ENCODE measurements around the gene ST7L. TPM values are rescaled to one million over a fixed set of nuclear protein-coding genes. Genes with fewer than 3 reads are reported as not detected.

The ST7L gene
- total RNA-seq, 1 experiment from 2014 or later = 22.1 TPM

GRCh38 chr1:112638110-112638428 lies 19.1 kb upstream of the ST7L start:
- no peak overlapping the region for H3K4me2 ChIP-seq
- ChIA-PET CTCF (interaction anchor here (0.5 kb wide), 1 partner anchor 115 kb away, joined by 3 read pairs; no protein-coding TSS in a partner anchor), POLR2A (ENCODE audit: unreplicated experiment) (no interaction called here)
- H3K79me2 ChIP-seq (ENCODE audit: low read depth) = peaks cover 86% of the 10 kb centered on the region
- no peaks in the 10 kb centered on the region for H3K27me3 ChIP-seq (ENCODE audit: insufficient read depth, low read depth)
- H3K27ac ChIP-seq = peak overlapping the region; percentile 59; the same call in 1 of the 2 replicates
- intact Hi-C loops (cut with micrococcal nuclease; ENCODE audit: unreplicated experiment) = no loop called here
- H4K20me1 ChIP-seq (ENCODE audit: insufficient read depth) = peaks cover 75% of the 10 kb centered on the region
- no peak overlapping the region for H2AFZ ChIP-seq
- peaks cover 40% of the 10 kb centered on the region for H3K4me1 ChIP-seq (replicated peaks; ENCODE audit: insufficient read depth)
- BruUV-seq (replicated peaks) = no TSS peak
- no peaks in the 10 kb centered on the region for H3K9me2 ChIP-seq (ENCODE audit: insufficient read depth)
- no peaks in the 10 kb centered on the region for H3K9me3 ChIP-seq (ENCODE audit: insufficient read depth, low read depth)
- TF ChIP-seq EZH2 (IDR thresholded peaks at IDR 0.05; ENCODE audit: low read depth) (no peak), CTCF (conservative IDR thresholded peaks at IDR 0.05) (no peak)
- H3F3A ChIP-seq (ENCODE audit: insufficient read depth, low read depth) = peaks cover 42% of the 10 kb centered on the region
- H3K4me3 ChIP-seq = no peak overlapping the region
- peaks cover 34% of the 10 kb centered on the region; the same call in 1 of the 2 replicates for H3K36me3 ChIP-seq (ENCODE audit: low read depth)
- no peak for DNase-seq

DNA sequence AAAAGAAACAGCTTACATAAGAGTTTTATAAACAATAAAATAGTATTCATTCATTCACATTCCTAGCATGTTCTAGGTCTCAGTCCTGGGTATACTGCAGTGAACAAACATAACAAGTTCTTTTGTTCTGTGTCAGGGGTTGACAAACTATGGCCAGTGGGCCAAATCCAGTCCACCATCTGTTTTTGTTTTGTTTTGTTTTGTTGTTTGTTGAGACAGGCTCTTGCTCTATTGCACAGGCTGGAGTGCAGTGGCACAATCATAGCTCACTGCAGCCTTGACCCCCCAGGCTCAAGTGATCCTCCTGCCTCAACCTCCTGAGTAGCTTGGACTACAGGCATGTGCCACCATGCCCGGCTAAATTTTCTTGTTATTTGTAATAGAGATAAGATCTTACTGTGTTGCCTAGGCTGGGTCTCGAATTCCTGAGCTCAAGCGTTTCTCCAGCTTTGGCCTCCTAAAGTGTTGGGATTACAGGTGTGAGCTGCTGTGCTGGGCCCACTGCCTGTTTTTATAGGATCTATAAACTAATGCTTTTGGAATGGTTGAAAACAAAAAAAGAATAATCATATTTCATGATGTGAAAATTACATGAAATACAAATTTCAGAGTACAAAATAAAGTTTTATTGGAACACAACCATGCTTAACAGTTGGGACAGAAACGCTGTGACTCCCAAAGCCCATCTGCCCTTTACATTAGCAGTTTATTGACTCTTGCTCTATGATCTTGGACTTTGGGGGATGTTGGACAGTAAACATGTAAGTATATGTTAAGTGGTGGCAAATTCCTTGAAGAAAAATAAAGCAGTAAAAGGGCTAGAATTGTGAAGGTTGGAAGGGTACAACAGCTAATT lies 18.5 kb upstream of the ST7L start:
- peaks cover 75% of the 10 kb centered on the region for H4K20me1 ChIP-seq (ENCODE audit: insufficient read depth)
- H3K27me3 ChIP-seq (ENCODE audit: insufficient read depth, low read depth) = no peaks in the 10 kb centered on the region
- no peak overlapping the region for H2AFZ ChIP-seq
- peak; percentile 9 to 69 for DNase-seq
- peak overlapping the region; percentile 28 for H3K4me2 ChIP-seq
- no TSS peak for BruUV-seq (replicated peaks)
- no peaks in the 10 kb centered on the region for H3K9me2 ChIP-seq (ENCODE audit: insufficient read depth)
- peak overlapping the region; percentile 59 for H3K27ac ChIP-seq
- H3K9me3 ChIP-seq (ENCODE audit: insufficient read depth, low read depth) = no peaks in the 10 kb centered on the region
- peaks cover 40% of the 10 kb centered on the region for H3F3A ChIP-seq (ENCODE audit: insufficient read depth, low read depth)
- peaks cover 34% of the 10 kb centered on the region; the same call in 1 of the 2 replicates for H3K36me3 ChIP-seq (ENCODE audit: low read depth)
- ChIA-PET CTCF (interaction anchor here (0.5 kb wide), 1 partner anchor 114 kb away, joined by 3 read pairs; no protein-coding TSS in a partner anchor), POLR2A (ENCODE audit: unreplicated experiment) (interaction anchor here (0.6 to 0.9 kb wide), 4 partner anchors 37 to 1727 kb away, joined by 3 to 11 read pairs (median 3); partner anchors contain the start of gene MOV10)
- intact Hi-C loops (cut with micrococcal nuclease; ENCODE audit: unreplicated experiment) = no loop called here
- no peak for TF ChIP-seq CTCF (conservative IDR thresholded peaks at IDR 0.05)
- no peak for TF ChIP-seq EZH2 (IDR thresholded peaks at IDR 0.05; ENCODE audit: low read depth)
- H3K4me1 ChIP-seq (replicated peaks; ENCODE audit: insufficient read depth) = peaks cover 40% of the 10 kb centered on the region
- H3K4me3 ChIP-seq = no peak overlapping the region
- H3K79me2 ChIP-seq (ENCODE audit: low read depth) = peaks cover 86% of the 10 kb centered on the region

DNA sequence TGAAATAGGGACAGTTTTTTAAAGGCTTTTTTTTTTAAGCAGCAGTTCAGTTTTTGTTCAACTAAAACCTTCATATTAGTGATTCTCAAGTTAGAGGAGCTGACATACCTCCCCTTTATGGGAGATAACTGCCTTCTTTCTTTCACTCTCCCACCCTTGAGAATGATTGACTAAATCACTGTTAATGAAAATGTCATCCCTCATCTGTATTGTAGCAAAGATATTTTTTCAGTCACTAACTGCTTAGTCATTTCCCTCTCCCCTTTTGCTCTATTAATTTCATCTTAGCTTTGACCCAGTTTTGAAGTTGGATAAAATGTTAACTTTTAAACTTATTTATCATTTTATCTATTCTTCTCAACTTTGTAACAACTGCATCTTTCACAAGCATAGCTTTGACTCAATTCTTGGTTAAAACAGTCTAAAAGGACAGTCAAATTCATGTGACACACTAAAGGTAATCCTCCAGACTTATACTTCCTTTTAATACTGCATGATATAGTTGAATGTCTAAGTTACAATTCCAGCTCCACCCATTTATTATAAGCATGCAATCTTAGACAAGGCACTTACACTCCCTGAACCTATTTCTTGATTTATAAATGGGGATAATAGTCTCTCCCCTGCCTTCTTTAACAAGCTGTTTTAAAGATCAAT lies 17.8 kb upstream of the ST7L start:
- TF ChIP-seq EZH2 (IDR thresholded peaks at IDR 0.05; ENCODE audit: low read depth) (no peak), CTCF (conservative IDR thresholded peaks at IDR 0.05) (no peak)
- Histone ChIP-seq H3K9me2 (ENCODE audit: insufficient read depth) (no peaks in the 10 kb centered on the region), H3K36me3 (ENCODE audit: low read depth) (peaks cover 32% of the 10 kb centered on the region; the same call in 1 of the 2 replicates), H3K4me3 (no peak overlapping the region), H4K20me1 (ENCODE audit: insufficient read depth) (peaks cover 76% of the 10 kb centered on the region), H3K9me3 (ENCODE audit: insufficient read depth, low read depth) (no peaks in the 10 kb centered on the region), H3K27me3 (ENCODE audit: insufficient read depth, low read depth) (no peaks in the 10 kb centered on the region), H3K27ac (peak overlapping the region; percentile 59), H3K4me1 (replicated peaks; ENCODE audit: insufficient read depth) (peaks cover 40% of the 10 kb centered on the region), H3K79me2 (ENCODE audit: low read depth) (peaks cover 86% of the 10 kb centered on the region), H3K4me2 (peak overlapping the region; percentile 28), H2AFZ (no peak overlapping the region), H3F3A (ENCODE audit: insufficient read depth, low read depth) (peaks cover 40% of the 10 kb centered on the region)
- no peak for DNase-seq
- BruUV-seq (replicated peaks) = no TSS peak
- intact Hi-C loops (cut with micrococcal nuclease; ENCODE audit: unreplicated experiment) = no loop called here
- CTCF ChIA-PET = no interaction called here
- POLR2A ChIA-PET (ENCODE audit: unreplicated experiment) = interaction anchor here (0.6 to 0.9 kb wide), 4 partner anchors 38 to 1727 kb away, joined by 3 to 11 read pairs (median 3); partner anchors contain the start of gene MOV10
